Measurements from ENCODE around the gene TUBB3. TPM values are rescaled to one million over a fixed set of nuclear protein-coding genes. Genes with fewer than 3 reads are reported as not detected.

TUBB3 gene
- total and polyA plus RNA-seq, 2 donors (not counting 1 experiment from before 2014, with no cell fraction given), result 0.34 to 4.4 TPM

GRCh38 chr16:89921131-89921701, 1.9 kb upstream of the TUBB3 start:
- ChIA-PET POLR2A (no interaction called here), CTCF (interaction anchor here (1.3 kb wide), 1 partner anchor 161 kb away, joined by 3 read pairs; no protein-coding TSS in a partner anchor)
- peaks cover 48% of the 10 kb centered on the region for H3K4me1 Mint-ChIP-seq
- peaks cover 27% of the 10 kb centered on the region for H3K27me3 Mint-ChIP-seq
- no peak overlapping the region for H3K4me3 Mint-ChIP-seq
- Histone ChIP-seq H3K4me3 (ENCODE audit: control extremely low read depth in 1 of 5, extremely low read depth in 1 of 5, insufficient read depth in 1 of 5, low read depth in 2 of 5, low read length in 4 of 5) (no peak overlapping the region), H3K4me2 (replicated peaks; ENCODE audit: low read depth, low read length, poor library complexity, severe bottlenecking) (no peak overlapping the region), H4K20me1 (ENCODE audit: control insufficient read depth, insufficient read depth, low read length, poor library complexity, severe bottlenecking) (peaks cover 28% of the 10 kb centered on the region), H3K4me1 (ENCODE audit: control insufficient read depth in 2 of 2, insufficient read depth in 2 of 2, low read length in 2 of 2) (peaks cover 66 to 68% of the 10 kb centered on the region in 2 donors), H2AFZ (ENCODE audit: insufficient read depth, low read depth, low read length, poor library complexity, severe bottlenecking) (no peak overlapping the region), H3K27me3 (replicated peaks in 1 of 4; ENCODE audit: control extremely low read depth in 1 of 4, control insufficient read depth in 3 of 4, insufficient read depth in 4 of 4, low read length in 3 of 4) (peaks cover 0 to 72% (median 36%) of the 10 kb centered on the region in 4 experiments), H3K27ac (ENCODE audit: low read length in 2 of 2) (no peak overlapping the region), H3K79me2 (ENCODE audit: control insufficient read depth, insufficient read depth, low read length) (no peaks in the 10 kb centered on the region), H3K36me3 (replicated peaks in 1 of 2; ENCODE audit: control extremely low read depth in 1 of 2, control insufficient read depth in 1 of 2, extremely low read depth in 1 of 2, insufficient read depth in 2 of 2, low read length in 1 of 2) (no peaks in the 10 kb centered on the region), H3K9ac (ENCODE audit: low read length) (no peak overlapping the region), H3K9me3 (ENCODE audit: control extremely low read depth in 1 of 3, control insufficient read depth in 2 of 3, insufficient read depth in 1 of 3, low read length in 2 of 3) (peaks cover 0 to 45% (median 0%) of the 10 kb centered on the region in 3 donors)
- TF ChIP-seq EZH2 (IDR thresholded peaks at IDR 0.05; ENCODE audit: borderline replicate concordance, insufficient read depth, low read depth, low read length, poor library complexity, severe bottlenecking), result no peak
- no peak for TF ChIP-seq CTCF (IDR thresholded peaks at IDR 0.05)
- no peaks in the 10 kb centered on the region for H3K9me3 Mint-ChIP-seq (ENCODE audit: insufficient read depth)
- WGBS (ENCODE audit: insufficient coverage), result 33% methylated on average over 14 of the region's 14 CpGs
- ATAC-seq (ENCODE audit: low read depth) (no peak), DNase-seq (no peak)
- intact Hi-C loops (cut with micrococcal nuclease), result loop anchor here (10.0 kb wide), 1 partner anchor 94 kb away; the partner anchor contains the start of gene DBNDD1
- no peak overlapping the region for H3K27ac Mint-ChIP-seq

Data from B cell (primary cell).